HG03378 (cell line): ENCODE results near the gene CEP20.
A peak's percentile ranks its signal among the peaks of the same experiment; 100 is the strongest.
"Not testable (repeated sequence)": the region's sequence is repeated elsewhere in the genome, so short reads cannot be mapped to it uniquely, and the experiment has no call there.

ENCODE experiments used
- ATAC-seq: cut with Tn5 transposase; IDR thresholded peaks from one replicate; pipeline ENCODE4 v1.9.1; 2021; ENCODE audit warnings: mild to moderate bottlenecking, moderate library complexity; ENCODE audit not compliant: unreplicated experiment

CEP20 gene

GRCh38 chr16:15861996-15862395 is 26.4 kb downstream of the CEP20 start:
- ATAC-seq, result no peak

DNA sequence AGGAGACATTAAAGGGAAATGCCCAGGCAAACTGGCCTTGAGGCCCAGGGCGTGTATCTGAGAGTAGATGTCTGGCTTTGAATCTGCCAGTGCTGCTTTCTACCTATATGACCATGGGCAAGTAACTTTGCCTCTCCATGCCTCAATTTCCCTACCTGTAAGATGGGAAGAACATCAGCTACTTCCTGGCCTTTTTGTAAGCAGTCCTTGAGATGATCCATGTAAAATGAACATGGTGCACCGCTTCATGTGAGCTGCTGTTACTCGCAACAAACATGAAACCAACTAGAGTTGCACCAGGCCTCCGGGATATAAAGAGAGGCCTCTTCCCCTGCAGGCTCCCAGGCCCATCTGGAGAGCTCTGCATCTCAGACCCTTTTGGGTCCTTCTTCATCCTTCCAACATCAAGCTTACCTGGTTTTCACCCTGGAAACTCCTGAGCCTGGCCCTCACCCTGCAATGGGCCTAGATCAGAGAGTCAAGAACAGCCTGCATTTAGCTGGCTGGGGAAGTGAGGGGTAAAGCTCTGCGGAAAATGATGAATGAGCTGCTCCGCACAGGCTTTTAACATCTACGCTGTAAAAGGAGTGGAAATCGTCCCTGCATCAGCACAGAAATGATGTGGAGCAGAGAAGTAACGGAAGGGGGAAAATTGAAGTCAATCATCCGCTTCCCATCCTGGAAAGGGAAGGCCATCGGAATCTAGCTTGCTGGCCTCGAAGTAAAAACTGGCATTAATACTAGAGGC is 29.3 kb downstream of the CEP20 start:
- no peak for ATAC-seq

DNA sequence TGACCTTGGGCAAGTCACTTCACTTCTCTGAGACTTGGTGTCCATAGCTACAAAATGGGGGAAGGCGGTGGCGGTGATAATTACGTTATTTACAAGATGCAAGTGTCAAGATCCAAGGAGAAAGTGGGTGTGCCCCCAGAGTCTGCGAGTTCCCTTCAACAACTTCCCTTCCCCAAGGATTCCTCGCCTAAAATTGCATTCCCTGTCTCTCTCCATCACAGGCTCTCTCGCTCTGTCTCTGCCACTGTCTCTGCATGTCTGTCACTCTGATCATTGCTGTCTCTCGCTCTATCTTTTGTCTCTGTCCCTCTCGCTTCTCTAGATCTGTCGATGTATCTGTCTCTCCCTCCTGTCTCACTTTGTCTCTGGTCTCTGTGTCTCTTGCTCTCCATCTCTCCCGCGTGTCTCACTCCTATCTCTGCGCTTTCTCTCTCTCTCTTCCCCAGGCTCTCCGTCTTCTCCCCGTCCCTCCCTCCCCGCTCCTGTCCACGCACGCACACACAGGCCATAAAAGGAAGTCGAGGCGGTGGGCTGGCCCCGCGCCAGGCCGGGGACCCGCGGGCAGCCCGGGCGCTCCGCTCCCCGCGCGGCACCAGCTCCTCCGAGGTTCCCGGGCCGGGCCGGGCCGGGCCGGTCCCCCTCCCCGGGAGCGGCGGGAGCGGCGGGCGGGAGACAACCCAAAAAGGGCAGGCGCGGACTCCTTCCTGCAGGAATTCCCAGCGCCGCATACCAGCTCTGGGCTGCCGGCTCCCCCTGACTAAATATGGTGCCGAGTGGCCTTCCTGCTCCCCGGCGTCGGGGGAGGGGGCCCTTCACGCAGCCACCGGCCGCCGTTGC is 30.5 kb downstream of the CEP20 start:
- no peak for ATAC-seq

- ATAC-seq, result no peak
Observed at GRCh38 chr16:15856901-15857698, 31.3 kb downstream of the CEP20 start, which contains the start of gene MYH11. MYH11 (minus strand) TSS chr16:15857028; CDS start chr16:15838252, 18,776 bp downstream.

DNA sequence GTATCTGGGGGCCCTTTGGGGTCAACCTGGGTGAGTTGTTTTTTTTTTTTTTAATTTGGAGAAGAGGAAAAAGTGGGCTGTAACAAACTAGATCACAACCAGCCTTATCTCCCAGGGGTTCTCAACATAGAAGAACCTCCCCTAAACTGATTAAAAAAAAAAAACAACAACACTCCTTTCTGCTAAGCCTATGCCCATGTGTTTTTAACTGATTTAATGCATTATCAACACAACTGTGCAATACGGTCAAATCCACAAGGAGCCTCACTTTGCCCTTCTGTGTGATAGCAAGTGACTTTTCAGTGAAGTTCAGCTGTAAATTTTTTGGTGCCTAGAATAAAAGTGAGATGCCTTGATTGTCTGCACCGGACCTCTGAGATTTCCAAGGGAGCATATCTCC is 32.2 kb downstream of the CEP20 start:
- ATAC-seq, result no peak

DNA sequence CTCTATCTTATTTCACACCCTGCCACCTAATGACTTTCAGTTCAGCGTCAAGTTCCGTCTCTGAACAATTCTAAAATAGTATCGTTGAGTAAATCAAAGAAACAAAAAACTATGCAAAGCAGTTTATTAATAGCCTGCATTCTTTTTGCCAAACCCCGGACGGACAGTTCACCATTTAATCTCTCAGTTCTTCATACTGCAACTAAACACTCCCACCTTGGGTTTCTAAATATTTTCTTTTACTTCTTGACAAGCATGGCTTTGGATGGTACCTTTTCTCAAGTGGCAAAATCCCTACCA is 32.7 kb downstream of the CEP20 start:
- ATAC-seq, result peak; percentile 76

GRCh38 chr16:15854906-15855703 is 33.3 kb downstream of the CEP20 start:
- no peak for ATAC-seq

DNA sequence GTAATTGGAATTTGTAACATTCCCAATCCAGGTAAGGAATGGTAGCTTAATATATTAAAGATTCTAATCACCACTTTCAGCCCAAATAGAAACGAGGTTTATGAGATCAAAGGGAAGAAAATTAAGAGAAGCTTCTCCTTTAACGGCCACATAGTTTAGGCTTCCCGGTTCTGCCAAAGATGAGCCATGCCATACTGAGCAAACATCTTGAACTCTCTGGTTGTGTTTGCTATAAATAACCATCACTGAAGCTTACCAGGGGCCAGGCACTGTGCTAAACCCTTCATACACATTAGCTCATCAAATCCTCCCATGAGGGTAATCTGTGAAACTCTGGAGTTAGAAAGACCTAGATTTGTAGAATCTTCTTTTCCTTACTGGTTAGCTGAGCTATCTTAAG is 34.3 kb downstream of the CEP20 start:
- ATAC-seq, result no peak

GRCh38 chr16:15853021-15853420 is 35.4 kb downstream of the CEP20 start:
- no peak for ATAC-seq

DNA sequence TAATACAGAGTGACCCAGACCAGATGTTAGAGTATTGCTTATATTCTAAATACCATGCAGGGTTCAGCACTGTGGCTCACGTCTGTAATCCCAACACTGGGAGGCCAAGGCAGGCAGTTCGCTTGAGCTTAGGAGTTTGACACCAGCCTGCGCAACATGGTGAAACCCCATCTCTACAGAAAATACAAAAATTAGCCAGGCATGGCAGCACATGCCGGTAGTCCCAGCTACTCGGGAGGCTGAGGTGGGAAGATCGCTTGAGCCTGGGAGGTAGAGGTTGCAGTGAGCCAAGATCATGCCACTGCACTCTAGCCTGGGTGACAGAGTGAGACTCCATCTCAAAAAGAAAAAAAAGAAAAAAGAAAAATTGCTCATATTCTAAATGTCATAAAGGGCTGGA is 37.8 kb downstream of the CEP20 start:
- ATAC-seq, result not testable (repeated sequence)

GRCh38 chr16:15849209-15849981 is 39.0 kb downstream of the CEP20 start:
- no peak for ATAC-seq

GRCh38 chr16:15847611-15848175 is 40.7 kb downstream of the CEP20 start:
- ATAC-seq, result no peak

- ATAC-seq, result no peak
Observed at GRCh38 chr16:15846510-15846909, 41.9 kb downstream of the CEP20 start.

GRCh38 chr16:15843635-15844279 is 44.6 kb downstream of the CEP20 start:
- no peak for ATAC-seq

- not testable (repeated sequence) for ATAC-seq
Observed at GRCh38 chr16:15839204-15839603, 49.2 kb downstream of the CEP20 start.

GRCh38 chr16:15837761-15838160 is 50.6 kb downstream of the CEP20 start:
- no peak for ATAC-seq

- ATAC-seq, result no peak
Observed at GRCh38 chr16:15836965-15837611, 51.3 kb downstream of the CEP20 start.

DNA sequence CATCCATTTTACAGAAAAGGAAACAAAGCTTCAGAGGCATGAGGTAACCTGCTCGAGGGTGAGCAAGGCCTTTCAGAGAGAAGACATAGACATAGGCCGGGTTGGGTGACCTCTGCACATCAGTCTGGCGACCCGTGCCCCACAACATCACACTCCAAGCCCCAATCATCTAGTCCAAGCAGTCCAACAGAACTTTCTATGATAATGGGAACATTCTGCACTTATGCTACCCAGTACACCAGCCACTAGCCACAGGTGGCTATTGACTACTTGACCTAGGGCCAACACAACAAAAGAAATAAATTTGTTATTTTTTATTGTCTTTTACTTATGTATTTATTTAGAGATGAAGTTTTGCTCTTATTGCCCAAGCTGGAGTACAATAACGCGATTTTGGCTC is 52.3 kb downstream of the CEP20 start:
- ATAC-seq, result no peak
